IMR-90 (cell line): ENCODE results near the gene ATP13A2. TPM values are rescaled to one million over a fixed set of nuclear protein-coding genes. Genes with fewer than 3 reads are reported as not detected.

Experiments used
- ATAC-seq: fragments of 200-7000 bp; cut with Tn5 transposase; 2 replicates; pipeline ENCODE4 v1.9.1; 2020; ENCODE audit warnings: low read depth, mild to moderate bottlenecking, moderate library complexity
- BruUV-seq: library from RNA; stranded (reverse); fragments of 400-500 nt; replicated peaks from 2 replicates; lab custom pipeline; 2021; lab: Mats Ljungman, UMichigan
- CTCF ChIA-PET: fragments of 300-600 bp; formaldehyde crosslinking; extraction: SDS; loops from one replicate; lab custom pipeline; 2021; ENCODE audit warnings: antibody characterized with exemption; lab: Yijun Ruan, JAX
- POLR2A ChIA-PET: fragments of 300-600 bp; sonication (Branson Sonifier 250); formaldehyde crosslinking; loops from one replicate; lab custom pipeline; 2022; ENCODE audit warnings: antibody characterized with exemption; ENCODE audit not compliant: unreplicated experiment; lab: Charles Lee
- DNase-seq: peaks from one replicate; pipeline ENCODE4 v3.0.0; 2013
- H2AFZ ChIP-seq: replicated peaks from 2 replicates; pipeline ENCODE3; 2013; ENCODE audit warnings: low read length, mild to moderate bottlenecking; ENCODE audit not compliant: poor library complexity
- H2AK5ac ChIP-seq: 2 replicates; pipeline ENCODE4 v1.6.1; 2013; ENCODE audit warnings: low read depth, low read length, inconsistent platforms
- H2AK9ac ChIP-seq: replicated peaks from 2 replicates; pipeline ENCODE3; 2013; ENCODE audit warnings: mild to moderate bottlenecking, low read depth, low read length, moderate library complexity; ENCODE audit not compliant: poor library complexity
- H2BK120ac ChIP-seq: 2 replicates; pipeline ENCODE4 v1.6.1; 2013; ENCODE audit warnings: low read depth, low read length, inconsistent platforms
- H2BK15ac ChIP-seq: 3 replicates; pipeline ENCODE4 v1.6.1; 2013; ENCODE audit warnings: low read depth, low read length, inconsistent platforms
- H2BK20ac ChIP-seq: 2 replicates; pipeline ENCODE4 v1.6.1; 2013; ENCODE audit warnings: low read depth, mild to moderate bottlenecking, inconsistent platforms, low read length, moderate library complexity
- H2BK5ac ChIP-seq: 2 replicates; pipeline ENCODE4 v1.6.1; 2013; ENCODE audit warnings: mild to moderate bottlenecking, low read depth, low read length, inconsistent platforms; ENCODE audit not compliant: poor library complexity, severe bottlenecking
- H3K14ac ChIP-seq: replicated peaks from 2 replicates; pipeline ENCODE4 v1.6.1; 2013; ENCODE audit warnings: low read depth, low read length, inconsistent platforms
- H3K18ac ChIP-seq: 2 replicates; pipeline ENCODE4 v1.6.1; 2013; ENCODE audit warnings: low read depth, low read length, control low read depth
- H3K23ac ChIP-seq: 2 replicates; pipeline ENCODE4 v1.6.1; 2013; ENCODE audit warnings: low read depth, low read length, inconsistent platforms
- H3K27ac ChIP-seq: 2 replicates; pipeline ENCODE4 v1.5.1; 2013; ENCODE audit warnings: mild to moderate bottlenecking, control low read depth, low read length; ENCODE audit not compliant: insufficient read depth
- H3K27me3 ChIP-seq: 2 replicates; pipeline ENCODE4 v1.6.1; 2013; ENCODE audit warnings: low read length; ENCODE audit not compliant: control insufficient read depth, insufficient read depth
- H3K36me3 ChIP-seq: 2 replicates; pipeline ENCODE4 v1.6.1; 2013; ENCODE audit warnings: low read length, mixed read lengths; ENCODE audit not compliant: control insufficient read depth, insufficient read depth
- H3K4ac ChIP-seq: 2 replicates; pipeline ENCODE4 v1.6.1; 2013; ENCODE audit warnings: low read depth, low read length, inconsistent platforms
- H3K4me1 ChIP-seq: 2 replicates; pipeline ENCODE4 v1.6.1; 2013; ENCODE audit warnings: low read length, mixed read lengths; ENCODE audit not compliant: control insufficient read depth, insufficient read depth
- H3K4me2 ChIP-seq: 2 replicates; pipeline ENCODE4 v1.6.1; 2013; ENCODE audit warnings: low read depth, mild to moderate bottlenecking, control low read depth, low read length, moderate library complexity
- H3K4me3 ChIP-seq: 2 replicates; pipeline ENCODE4 v1.5.1; 2013; ENCODE audit warnings: low read depth, mild to moderate bottlenecking, control low read depth, low read length, moderate library complexity; ENCODE audit not compliant: insufficient read depth
- H3K56ac ChIP-seq: 2 replicates; pipeline ENCODE4 v1.6.1; 2013; ENCODE audit warnings: low read length, inconsistent platforms; ENCODE audit not compliant: insufficient read depth; ENCODE audit errors: extremely low read depth
- H3K79me1 ChIP-seq, 2 experiments: 2 replicates each; pipeline ENCODE4 v1.6.1; 2013; ENCODE audit warnings: low read length in 2 of 2, inconsistent platforms in 1 of 2, low read depth in 1 of 2
- H3K9ac ChIP-seq: 2 replicates; pipeline ENCODE4 v1.6.1; 2013; ENCODE audit warnings: low read depth, low read length, control low read depth
- H3K9me1 ChIP-seq: 2 replicates; pipeline ENCODE4 v1.6.1; 2013; ENCODE audit warnings: low read length, inconsistent platforms; ENCODE audit not compliant: insufficient read depth
- H3K9me3 ChIP-seq: 2 replicates; pipeline ENCODE4 v1.6.1; 2013; ENCODE audit warnings: low read length; ENCODE audit not compliant: control insufficient read depth, insufficient read depth
- H4K20me1 ChIP-seq: 2 replicates; pipeline ENCODE4 v1.6.1; 2013; ENCODE audit warnings: low read length, inconsistent platforms; ENCODE audit not compliant: insufficient read depth
- H4K5ac ChIP-seq: 2 replicates; pipeline ENCODE4 v1.6.1; 2013; ENCODE audit warnings: mild to moderate bottlenecking, low read depth, low read length, control low read depth
- H4K8ac ChIP-seq, 2 experiments: 2 replicates each; pipeline ENCODE4 v1.6.1; 2013; ENCODE audit warnings: low read depth in 2 of 2, low read length in 2 of 2, control low read depth in 1 of 2, inconsistent platforms in 1 of 2
- H4K91ac ChIP-seq: 2 replicates; pipeline ENCODE4 v1.6.1; 2013; ENCODE audit warnings: low read depth, low read length, inconsistent platforms; ENCODE audit not compliant: insufficient read depth
- CHD1 ChIP-seq: IDR thresholded peaks from 2 replicates; pipeline ENCODE4 v1.6.1; 2012; ENCODE audit warnings: low read depth, low read length, improper control_type of control experiment
- ELK1 ChIP-seq: fragments of 150-350 bp; IDR thresholded peaks from 2 replicates; pipeline ENCODE4 v1.6.1; 2016; ENCODE audit warnings: low read depth, mild to moderate bottlenecking, low read length, moderate library complexity, borderline replicate concordance
- MAFK ChIP-seq: IDR thresholded peaks from 2 replicates; pipeline ENCODE4 v1.6.1; 2012; ENCODE audit warnings: low read depth, low read length, improper control_type of control experiment
- NFE2L2 ChIP-seq: fragments of 150-350 bp; IDR thresholded peaks from 2 replicates; pipeline ENCODE4 v1.6.1; 2016; ENCODE audit warnings: low read depth, mild to moderate bottlenecking, low read length
- POLR2A ChIP-seq: IDR thresholded peaks from 2 replicates; pipeline ENCODE4 v1.6.1; 2012; ENCODE audit warnings: mild to moderate bottlenecking, low read depth, low read length
- RAD21 ChIP-seq: IDR thresholded peaks from 2 replicates; pipeline ENCODE4 v1.6.1; 2012; ENCODE audit warnings: low read length, improper control_type of control experiment
- RFX5 ChIP-seq: IDR thresholded peaks from 2 replicates; pipeline ENCODE4 v1.8.0; 2012; ENCODE audit warnings: low read depth, mild to moderate bottlenecking, low read length, moderate library complexity
- SMC3 ChIP-seq: fragments of 150-350 bp; IDR thresholded peaks from 2 replicates; pipeline ENCODE4 v1.6.1; 2016; ENCODE audit warnings: low read depth, mild to moderate bottlenecking, antibody characterized with exemption, low read length, moderate library complexity
- WGBS, 2 experiments: methylation state at CpG; one replicate each; pipeline versions ENCODE4 v1.1.5 to v1.1.7; 2013; ENCODE audit warnings: missing lambda C conversion rate in 2 of 2; ENCODE audit not compliant: insufficient read length in 1 of 2; ENCODE audit errors: extremely low coverage in 2 of 2; 5-methylcytosine and 5-hydroxymethylcytosine counted together
- dilution Hi-C: fragments of 300-500 bp; cut with HindIII; formaldehyde crosslinking; loops from one replicate; pipeline ENCODE4 v1.14.3; 2018; ENCODE audit warnings: low sequenced_read_pairs; ENCODE audit not compliant: unreplicated experiment
- in situ Hi-C: fragments of 300-500 bp; cut with MboI; formaldehyde crosslinking; loops from 3 replicates; pipeline ENCODE4 v1.14.3; 2019; ENCODE audit warnings: low sequenced_read_pairs, inconsistent platforms, mixed read lengths
- intact Hi-C: fragments of 100-400 bp; cut with micrococcal nuclease; formaldehyde crosslinking; loops from 2 replicates; pipeline ENCODE4 v1.10.0; 2022
- polyA plus RNA-seq, 3 experiments: library from polyadenylated mRNA; depleted of rRNA; stranded (reverse); fragments of >200 nt; gene quantifications; 2 replicates each; pipeline ENCODE4 v1.2.3, GENCODE V29; 2012; ENCODE audit warnings: low replicate concordance in 1 of 3
- total RNA-seq: library from RNA; depleted of rRNA; stranded (reverse); fragments of >200 nt; gene quantifications from 2 replicates; pipeline ENCODE4 v1.2.3, GENCODE V29; 2012
- TF ChIP-seq, protein P1 (sequence below): fragments of 150-350 bp; IDR thresholded peaks from 2 replicates; pipeline ENCODE4 v1.6.1; 2017; ENCODE audit warnings: mild to moderate bottlenecking, antibody characterized with exemption, low read length, low read depth

ATP13A2 gene
- total and polyA plus RNA-seq, 2 of the 4 experiments (the other 2 are of a cell fraction) = 5.7 to 18.9 TPM

DNA sequence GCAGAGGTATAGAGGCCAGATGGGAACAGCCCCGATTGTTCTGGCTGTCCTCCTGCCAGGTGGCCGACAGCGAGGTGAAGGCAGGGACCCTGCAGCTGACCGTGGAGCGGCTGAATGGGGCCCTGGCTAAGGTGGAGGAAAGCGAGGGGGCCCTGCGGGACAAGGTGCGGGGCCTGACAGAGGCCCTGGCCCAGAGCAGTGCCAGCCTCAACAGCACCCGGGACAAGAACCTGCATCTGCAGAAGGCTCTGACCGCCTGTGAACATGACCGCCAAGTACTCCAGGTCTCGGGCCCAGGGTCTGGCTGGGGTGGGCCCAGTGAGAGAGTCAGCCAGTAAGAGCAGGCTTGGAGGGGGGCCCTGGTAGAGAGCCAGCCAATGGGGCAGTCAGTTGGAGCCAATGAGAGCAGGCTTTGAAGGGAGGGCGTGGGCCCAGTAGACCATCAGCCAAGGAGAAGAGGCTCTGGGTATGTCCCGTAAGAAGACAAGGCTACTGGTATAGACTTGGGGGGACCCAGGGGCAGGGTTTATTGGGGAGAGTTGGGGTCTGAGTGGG is 42.6 kb downstream of the ATP13A2 start:
- no peak overlapping the region for H4K91ac ChIP-seq
- peaks cover 14% of the 10 kb centered on the region; the same call in 1 of the 2 replicates for H3K36me3 ChIP-seq
- no peaks in the 10 kb centered on the region for H3K79me1 ChIP-seq
- no peak overlapping the region for H3K4me2 ChIP-seq
- no peak overlapping the region for H3K4ac ChIP-seq
- H3K14ac ChIP-seq = no peak overlapping the region
- H3K56ac ChIP-seq = no peak overlapping the region
- no peak overlapping the region for H2AFZ ChIP-seq
- 85% methylated on average over 9 of the region's 14 CpGs; no CpG with 5 or more reads in 1 of the 2 experiments for WGBS, 2 experiments
- H3K9me3 ChIP-seq = no peaks in the 10 kb centered on the region
- no peak overlapping the region for H3K23ac ChIP-seq
- no peak overlapping the region for H2BK5ac ChIP-seq
- H3K9me1 ChIP-seq = no peaks in the 10 kb centered on the region
- no peak overlapping the region for H4K5ac ChIP-seq
- no peaks in the 10 kb centered on the region; the same call in 1 of the 2 replicates for H3K27me3 ChIP-seq
- H2AK5ac ChIP-seq = no peak overlapping the region
- no peak overlapping the region for H2AK9ac ChIP-seq
- peaks cover 12% of the 10 kb centered on the region for H4K20me1 ChIP-seq
- ChIA-PET POLR2A (no interaction called here), CTCF (no interaction called here)
- ATAC-seq = no peak
- no peak overlapping the region for H3K9ac ChIP-seq
- H3K4me3 ChIP-seq = no peak overlapping the region
- in situ Hi-C loops (no loop called here), intact Hi-C loops (no loop called here), dilution Hi-C loops (no loop called here)
- H3K4me1 ChIP-seq = peaks cover 7% of the 10 kb centered on the region
- no peak overlapping the region for H2BK20ac ChIP-seq
- H3K27ac ChIP-seq = no peak overlapping the region
- DNase-seq = no peak
- BruUV-seq = no TSS peak
- no peak overlapping the region for H2BK15ac ChIP-seq
- no peak overlapping the region for H3K18ac ChIP-seq
- H4K8ac ChIP-seq = no peak overlapping the region
- no peak overlapping the region for H2BK120ac ChIP-seq
- TF ChIP-seq, protein P1, sequence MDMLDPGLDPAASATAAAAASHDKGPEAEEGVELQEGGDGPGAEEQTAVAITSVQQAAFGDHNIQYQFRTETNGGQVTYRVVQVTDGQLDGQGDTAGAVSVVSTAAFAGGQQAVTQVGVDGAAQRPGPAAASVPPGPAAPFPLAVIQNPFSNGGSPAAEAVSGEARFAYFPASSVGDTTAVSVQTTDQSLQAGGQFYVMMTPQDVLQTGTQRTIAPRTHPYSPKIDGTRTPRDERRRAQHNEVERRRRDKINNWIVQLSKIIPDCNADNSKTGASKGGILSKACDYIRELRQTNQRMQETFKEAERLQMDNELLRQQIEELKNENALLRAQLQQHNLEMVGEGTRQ = no peak
- TF ChIP-seq RFX5 = no peak
- no peak for TF ChIP-seq SMC3
- no peak for TF ChIP-seq ELK1
- TF ChIP-seq NFE2L2 = no peak
- no peak for TF ChIP-seq CHD1
- no peak for TF ChIP-seq MAFK
- TF ChIP-seq RAD21 = no peak
- no peak for TF ChIP-seq POLR2A
